SK-N-SH (cell line): ENCODE data around the gene RRP1B. TPM values are rescaled to one million over a fixed set of nuclear protein-coding genes. Genes with fewer than 3 reads are reported as not detected.

Experiments used
- CTCF ChIA-PET: fragments of 300-600, 350-600 bp; formaldehyde crosslinking; extraction: SDS; loops from one replicate; lab custom pipeline; 2021; lab: Yijun Ruan, JAX
- POLR2A ChIA-PET: fragments of 350-600 bp; sonication (Branson Sonifier 250); formaldehyde crosslinking; extraction: SDS; loops from one replicate; lab custom pipeline; 2020; ENCODE audit warnings: antibody characterized with exemption, inconsistent platforms; lab: Yijun Ruan, JAX
- DNase-seq: peaks from one replicate; pipeline ENCODE4 v3.0.0; 2012
- H2AFZ ChIP-seq: fragments of 200-600 bp; sonication (generic); 2 replicates; pipeline ENCODE4 v1.8.1; 2016; ENCODE audit warnings: antibody characterized with exemption, mild to moderate bottlenecking, low read depth
- H3F3A ChIP-seq: fragments of 200-600 bp; sonication (generic); replicated peaks from 2 replicates; pipeline ENCODE3; 2016; ENCODE audit warnings: antibody characterized with exemption, mild to moderate bottlenecking; ENCODE audit not compliant: insufficient read depth
- H3K27ac ChIP-seq, 2 experiments: fragments of 200-500 bp in 1 of 2; fragments of 200-600 bp in 1 of 2; sonication (Bioruptor generic) in 1 of 2; sonication (generic), shearing (Covaris generic) in 1 of 2; 2 replicates each; pipeline versions ENCODE4 v1.5.1 to v1.6.1; 2014 to 2016; ENCODE audit warnings: low read depth in 2 of 2, inconsistent platforms in 1 of 2, low read length in 1 of 2, mild to moderate bottlenecking in 1 of 2, mixed read lengths in 1 of 2
- H3K27me3 ChIP-seq: fragments of 200-600 bp; sonication (generic), shearing (Covaris generic); 2 replicates; pipeline ENCODE4 v1.6.1; 2016; ENCODE audit warnings: mixed run types; ENCODE audit not compliant: insufficient read depth
- H3K36me3 ChIP-seq, 2 experiments: fragments of 200-500 bp in 1 of 2; fragments of 200-600 bp in 1 of 2; sonication (Bioruptor generic) in 1 of 2; sonication (generic) in 1 of 2; replicated peaks in 1 of 2; 2 replicates each; pipeline versions ENCODE3 to v1.5.1; 2014 to 2016; ENCODE audit warnings: low read length in 1 of 2, mild to moderate bottlenecking in 1 of 2; ENCODE audit not compliant: insufficient read depth in 2 of 2, control insufficient read depth in 1 of 2
- H3K4me1 ChIP-seq, 2 experiments: fragments of 200-500 bp in 1 of 2; fragments of 200-600 bp in 1 of 2; sonication (Bioruptor generic) in 1 of 2; sonication (generic), shearing (Covaris generic) in 1 of 2; 2 replicates each; pipeline versions ENCODE4 v1.5.1 to v1.6.1; 2014 to 2016; ENCODE audit warnings: low read depth in 1 of 2, low read length in 1 of 2, mixed run types in 1 of 2; ENCODE audit not compliant: insufficient read depth in 2 of 2, control insufficient read depth in 1 of 2
- H3K4me2 ChIP-seq: fragments of 200-600 bp; sonication (generic), shearing (Covaris generic); 2 replicates; pipeline ENCODE4 v1.6.1; 2017; ENCODE audit warnings: mixed run types
- H3K4me3 ChIP-seq, 2 experiments: fragments of 200-500 bp in 1 of 2; fragments of 200-600 bp in 1 of 2; sonication (Bioruptor generic) in 1 of 2; sonication (generic), shearing (Covaris generic) in 1 of 2; 2 replicates each; pipeline versions ENCODE4 v1.5.1 to v1.8.1; 2014 to 2016; ENCODE audit warnings: low read depth in 2 of 2, inconsistent platforms in 1 of 2, low read length in 1 of 2, mild to moderate bottlenecking in 1 of 2, mixed read lengths in 1 of 2, moderate library complexity in 1 of 2
- H3K79me2 ChIP-seq: fragments of 200-600 bp; sonication (generic); 2 replicates; pipeline ENCODE4 v1.8.1; 2017; ENCODE audit warnings: mild to moderate bottlenecking; ENCODE audit not compliant: insufficient read depth
- H3K9ac ChIP-seq: fragments of 200-600 bp; sonication (generic); 2 replicates; pipeline ENCODE4 v1.6.1; 2017; ENCODE audit warnings: mixed run types
- H3K9me2 ChIP-seq: fragments of 200-600 bp; sonication (generic); 2 replicates; pipeline ENCODE4 v1.6.1; 2017; ENCODE audit warnings: mixed run types
- H3K9me3 ChIP-seq: fragments of 200-600 bp; sonication (generic); 2 replicates; pipeline ENCODE4 v1.6.1; 2017; ENCODE audit warnings: mixed run types, mild to moderate bottlenecking, moderate library complexity
- H4K20me1 ChIP-seq: fragments of 200-600 bp; sonication (generic); 2 replicates; pipeline ENCODE4 v1.6.1; 2017; ENCODE audit warnings: mild to moderate bottlenecking, mixed run types; ENCODE audit not compliant: insufficient read depth
- FOSL2 ChIP-seq: IDR thresholded peaks from 2 replicates; pipeline ENCODE4 v1.4.0; 2012; ENCODE audit warnings: low read depth, mild to moderate bottlenecking, moderate library complexity, borderline replicate concordance
- GABPA ChIP-seq: IDR thresholded peaks from 2 replicates; pipeline ENCODE4 v1.4.0; 2012; ENCODE audit warnings: low read depth, mild to moderate bottlenecking
- NFIC ChIP-seq: IDR thresholded peaks from 2 replicates; pipeline ENCODE4 v1.4.0; 2012; ENCODE audit warnings: borderline replicate concordance
- POLR2AphosphoS5 ChIP-seq: IDR thresholded peaks from 2 replicates; pipeline ENCODE4 v1.6.1; 2012; ENCODE audit warnings: low read depth, low read length
- RAD21 ChIP-seq: IDR thresholded peaks from 2 replicates; pipeline ENCODE4 v1.6.1; 2012; ENCODE audit warnings: mild to moderate bottlenecking, low read length
- RFX5 ChIP-seq: IDR thresholded peaks from 2 replicates; pipeline ENCODE4 v1.6.1; 2012; ENCODE audit warnings: mild to moderate bottlenecking, improper control_type of control experiment, low read length
- RXRA ChIP-seq: IDR thresholded peaks from 2 replicates; pipeline ENCODE4 v1.4.0; 2012; ENCODE audit warnings: low read depth, mild to moderate bottlenecking, borderline replicate concordance
- TAF1 ChIP-seq: IDR thresholded peaks from 2 replicates; pipeline ENCODE4 v1.6.1; 2012; ENCODE audit warnings: low read depth, mild to moderate bottlenecking, low read length, moderate library complexity, borderline replicate concordance
- WGBS: methylation state at CpG from one replicate; pipeline ENCODE4 v1.1.6; 2017; ENCODE audit warnings: low lambda C conversion rate; 5-methylcytosine and 5-hydroxymethylcytosine counted together
- polyA plus RNA-seq, 3 experiments: library from polyadenylated mRNA; depleted of rRNA; stranded (reverse); fragments of >200 nt; gene quantifications; 2 replicates each; pipeline ENCODE4 v1.2.3, GENCODE V29; 2012
- TF ChIP-seq, protein P1 (sequence below): fragments of 200-600 bp; sonication (generic); IDR thresholded peaks from 2 replicates; pipeline ENCODE4 v1.6.1; 2017; ENCODE audit warnings: antibody characterized with exemption, mild to moderate bottlenecking, moderate library complexity
- TF ChIP-seq, protein P2 (sequence below): fragments of 150-350 bp; IDR thresholded peaks from 2 replicates; pipeline ENCODE4 v1.6.1; 2017; ENCODE audit warnings: antibody characterized with exemption, low read length, low read depth, borderline replicate concordance
- TF ChIP-seq, protein P3 (sequence below): IDR thresholded peaks from 2 replicates; pipeline ENCODE4 v1.4.0; 2012; ENCODE audit warnings: low read depth, borderline replicate concordance
- TF ChIP-seq, protein P4 (sequence below): IDR thresholded peaks from 2 replicates; pipeline ENCODE4 v1.4.0; 2012; ENCODE audit warnings: low read depth

RRP1B gene
- polyA plus RNA-seq, 1 of the 3 experiments (the other 2 are of a cell fraction), result 10.4 TPM

DNA sequence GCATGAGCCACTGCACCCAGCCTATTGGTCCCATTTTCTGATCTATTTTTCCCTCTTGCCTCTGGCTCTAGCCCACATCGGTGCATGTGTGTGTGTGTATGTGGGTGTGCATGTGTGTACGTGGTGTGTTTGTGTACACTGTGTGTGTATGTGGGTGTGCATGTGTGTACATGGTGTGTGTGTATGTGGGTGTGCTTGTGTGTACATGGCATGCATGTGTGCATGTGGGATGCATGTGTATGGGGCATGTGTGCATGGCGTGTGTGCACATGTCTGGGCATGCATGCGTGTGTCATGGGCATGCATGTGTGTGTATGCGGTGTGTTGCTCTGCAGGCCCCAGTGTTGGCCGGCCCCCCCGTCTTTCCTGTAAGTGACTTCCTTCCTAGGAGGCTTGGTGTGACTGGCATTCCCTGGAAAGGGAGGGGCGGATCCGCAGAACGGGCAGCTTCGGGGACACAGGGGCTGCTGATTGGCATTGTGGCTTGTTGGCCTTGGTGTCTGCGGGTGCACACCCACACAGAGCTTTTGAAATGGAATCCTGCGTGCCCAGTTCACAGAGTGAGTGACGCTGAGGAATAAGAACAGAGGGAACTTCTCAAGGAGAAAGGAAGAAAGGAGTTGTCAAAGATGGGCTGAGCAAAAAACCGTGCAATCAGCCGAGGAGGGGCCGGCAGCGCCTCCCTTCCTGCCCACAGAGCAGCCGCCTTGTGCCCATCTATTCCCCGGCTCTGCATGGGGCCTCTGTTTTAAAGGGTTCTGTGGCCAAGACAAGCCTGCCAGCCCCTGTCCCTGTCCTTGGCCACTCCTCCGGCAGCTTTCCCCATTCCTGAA, 67.5 kb downstream of the RRP1B start (continued):
- TF ChIP-seq, protein P1, sequence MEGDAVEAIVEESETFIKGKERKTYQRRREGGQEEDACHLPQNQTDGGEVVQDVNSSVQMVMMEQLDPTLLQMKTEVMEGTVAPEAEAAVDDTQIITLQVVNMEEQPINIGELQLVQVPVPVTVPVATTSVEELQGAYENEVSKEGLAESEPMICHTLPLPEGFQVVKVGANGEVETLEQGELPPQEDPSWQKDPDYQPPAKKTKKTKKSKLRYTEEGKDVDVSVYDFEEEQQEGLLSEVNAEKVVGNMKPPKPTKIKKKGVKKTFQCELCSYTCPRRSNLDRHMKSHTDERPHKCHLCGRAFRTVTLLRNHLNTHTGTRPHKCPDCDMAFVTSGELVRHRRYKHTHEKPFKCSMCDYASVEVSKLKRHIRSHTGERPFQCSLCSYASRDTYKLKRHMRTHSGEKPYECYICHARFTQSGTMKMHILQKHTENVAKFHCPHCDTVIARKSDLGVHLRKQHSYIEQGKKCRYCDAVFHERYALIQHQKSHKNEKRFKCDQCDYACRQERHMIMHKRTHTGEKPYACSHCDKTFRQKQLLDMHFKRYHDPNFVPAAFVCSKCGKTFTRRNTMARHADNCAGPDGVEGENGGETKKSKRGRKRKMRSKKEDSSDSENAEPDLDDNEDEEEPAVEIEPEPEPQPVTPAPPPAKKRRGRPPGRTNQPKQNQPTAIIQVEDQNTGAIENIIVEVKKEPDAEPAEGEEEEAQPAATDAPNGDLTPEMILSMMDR, result no peak
- no peak for TF ChIP-seq TAF1

DNA sequence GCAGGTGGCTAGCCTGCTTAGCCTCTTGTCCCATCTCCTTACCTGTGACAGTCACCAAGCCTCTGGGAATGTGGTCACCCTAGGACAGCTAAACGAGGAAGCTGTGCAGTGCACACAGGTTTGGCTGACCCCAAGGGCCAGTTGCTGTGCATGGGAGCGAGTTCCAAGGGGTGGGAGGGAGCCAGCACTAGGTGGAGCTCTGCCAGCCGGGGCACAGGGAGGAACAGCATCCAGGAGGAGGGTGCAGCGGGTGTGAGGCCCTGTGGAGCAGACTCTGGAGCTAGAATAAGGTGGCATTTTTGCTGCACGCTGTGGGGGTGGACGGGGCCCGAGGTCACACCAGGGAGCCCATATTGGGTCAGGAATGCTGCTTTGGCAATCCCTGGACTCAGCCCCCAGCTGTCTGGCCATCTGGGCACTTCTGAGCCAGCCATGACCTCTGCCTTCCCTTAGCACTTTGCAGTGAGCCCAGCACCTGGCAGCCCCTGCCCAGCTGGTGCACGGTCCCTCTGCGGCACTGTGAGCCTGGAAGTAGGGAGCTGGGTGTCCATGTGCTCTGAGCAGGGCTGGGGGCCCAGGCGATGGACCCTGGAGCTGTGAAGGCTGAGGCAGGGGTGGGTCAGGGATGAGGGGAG, 68.3 kb downstream of the RRP1B start:
- no peaks in the 10 kb centered on the region for H3K27me3 ChIP-seq
- peaks cover 12% of the 10 kb centered on the region; the same call in 1 of the 2 replicates for H4K20me1 ChIP-seq
- no peak for DNase-seq
- no peak overlapping the region for H2AFZ ChIP-seq
- peaks cover 25% of the 10 kb centered on the region for H3F3A ChIP-seq
- ChIA-PET POLR2A (interaction anchor here (1.6 kb wide), 1 partner anchor 7 kb away, joined by 5 read pairs; no protein-coding TSS in a partner anchor), CTCF (interaction anchor here (1.0 to 1.3 kb wide), 4 partner anchors 8 to 116 kb away, joined by 3 to 7 read pairs (median 4); no protein-coding TSS in a partner anchor)
- peaks cover 24 to 29% of the 10 kb centered on the region in 2 experiments; a peak in 3 of 4 replicates for H3K4me1 ChIP-seq
- peak overlapping the region in 1 of 2 experiments; percentile 65; a peak in 1 of 4 replicates for H3K4me3 ChIP-seq
- peak overlapping the region; percentile 88 for H3K27ac ChIP-seq
- TF ChIP-seq, protein P1, result peak; percentile 34
- TF ChIP-seq, protein P2, sequence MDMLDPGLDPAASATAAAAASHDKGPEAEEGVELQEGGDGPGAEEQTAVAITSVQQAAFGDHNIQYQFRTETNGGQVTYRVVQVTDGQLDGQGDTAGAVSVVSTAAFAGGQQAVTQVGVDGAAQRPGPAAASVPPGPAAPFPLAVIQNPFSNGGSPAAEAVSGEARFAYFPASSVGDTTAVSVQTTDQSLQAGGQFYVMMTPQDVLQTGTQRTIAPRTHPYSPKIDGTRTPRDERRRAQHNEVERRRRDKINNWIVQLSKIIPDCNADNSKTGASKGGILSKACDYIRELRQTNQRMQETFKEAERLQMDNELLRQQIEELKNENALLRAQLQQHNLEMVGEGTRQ, result no peak
- peak overlapping the region; percentile 99 for H3K4me2 ChIP-seq
- H3K79me2 ChIP-seq, result peaks cover 73% of the 10 kb centered on the region
- peaks cover 2 to 7% of the 10 kb centered on the region in 2 experiments for H3K36me3 ChIP-seq
- H3K9me2 ChIP-seq, result no peaks in the 10 kb centered on the region
- 91% methylated on average over 6 of the region's 10 CpGs for whole genome bisulfite sequencing
- H3K9ac ChIP-seq, result peak overlapping the region; percentile 87
- H3K9me3 ChIP-seq, result no peaks in the 10 kb centered on the region

DNA sequence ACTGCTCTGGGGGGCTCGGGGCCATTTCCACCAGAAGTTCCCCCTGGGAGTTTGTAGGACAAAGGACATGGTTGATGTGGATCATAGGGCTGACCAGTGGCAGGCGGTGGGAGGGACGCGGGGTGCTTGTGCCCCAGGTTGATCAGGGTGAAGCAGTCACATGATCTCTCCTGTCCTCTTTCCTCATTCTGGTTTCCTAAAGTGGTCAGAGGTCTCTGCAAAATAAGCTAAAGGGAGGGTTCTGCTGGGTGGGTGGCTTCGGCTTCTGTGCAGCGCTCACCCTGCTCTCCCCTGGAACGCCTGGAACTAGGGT, 68.8 kb downstream of the RRP1B start:
- Histone ChIP-seq H3F3A (peaks cover 25% of the 10 kb centered on the region), H3K27ac (peak overlapping the region; percentile 88), H3K4me3 (peak overlapping the region; percentile 65 to 91; a peak in 3 of 4 replicates), H2AFZ (peak overlapping the region; percentile 22; the same call in 1 of the 2 replicates), H3K4me1 (peaks cover 24 to 32% of the 10 kb centered on the region in 2 experiments; a peak in 3 of 4 replicates), H3K36me3 (peaks cover 2 to 7% of the 10 kb centered on the region in 2 experiments), H4K20me1 (peaks cover 12% of the 10 kb centered on the region; the same call in 1 of the 2 replicates), H3K9me3 (no peaks in the 10 kb centered on the region), H3K4me2 (peak overlapping the region; percentile 99), H3K27me3 (no peaks in the 10 kb centered on the region), H3K9me2 (no peaks in the 10 kb centered on the region), H3K9ac (peak overlapping the region; percentile 87), H3K79me2 (peaks cover 72% of the 10 kb centered on the region)
- WGBS, result 10% methylated on average over 6 of the region's 7 CpGs
- no peak for DNase-seq
- ChIA-PET CTCF (interaction anchor here (0.6 to 1.3 kb wide), 6 partner anchors 8 to 117 kb away, joined by 3 to 7 read pairs (median 3); no protein-coding TSS in a partner anchor), POLR2A (interaction anchor here (0.7 to 1.9 kb wide), 3 partner anchors 8 to 44 kb away, joined by 3 to 10 read pairs (median 5); no protein-coding TSS in a partner anchor)
- TF ChIP-seq GABPA (no peak), POLR2AphosphoS5 (no peak), RXRA (no peak), NFIC (no peak), FOSL2 (no peak), RAD21 (no peak), RFX5 (no peak)
- TF ChIP-seq, protein P3, sequence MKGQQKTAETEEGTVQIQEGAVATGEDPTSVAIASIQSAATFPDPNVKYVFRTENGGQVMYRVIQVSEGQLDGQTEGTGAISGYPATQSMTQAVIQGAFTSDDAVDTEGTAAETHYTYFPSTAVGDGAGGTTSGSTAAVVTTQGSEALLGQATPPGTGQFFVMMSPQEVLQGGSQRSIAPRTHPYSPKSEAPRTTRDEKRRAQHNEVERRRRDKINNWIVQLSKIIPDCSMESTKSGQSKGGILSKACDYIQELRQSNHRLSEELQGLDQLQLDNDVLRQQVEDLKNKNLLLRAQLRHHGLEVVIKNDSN, result no peak
- TF ChIP-seq, protein P4, sequence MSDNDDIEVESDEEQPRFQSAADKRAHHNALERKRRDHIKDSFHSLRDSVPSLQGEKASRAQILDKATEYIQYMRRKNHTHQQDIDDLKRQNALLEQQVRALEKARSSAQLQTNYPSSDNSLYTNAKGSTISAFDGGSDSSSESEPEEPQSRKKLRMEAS, result no peak
- TF ChIP-seq, protein P1, result no peak
